Right lobe of liver (tissue), 4 donors: ENCODE data around the gene ZDHHC12.

Experiments
- POLR2A ChIP-seq: fragments of 450-650 bp; IDR thresholded peaks from one replicate; pipeline ENCODE4 v1.6.1; 2017; ENCODE audit warnings: antibody characterized with exemption, mild to moderate bottlenecking
- TF ChIP-seq, protein P1 (sequence below), 4 donors: fragments of 200-600 bp in 3 of 4; fragments of 450-650 bp in 1 of 4; IDR thresholded peaks; one replicate each; pipeline versions ENCODE4 v1.5.1 to v1.8.0; 2016 to 2022; ENCODE audit warnings: antibody characterized with exemption in 4 of 4, mild to moderate bottlenecking in 2 of 4
- donor health status: DM: no; HTN: no; CAD: no.
- donor health status: DM: no; HTN: no; CAD: no.
- donor health status: DM: no; HTN: yes; CAD: no.

DNA sequence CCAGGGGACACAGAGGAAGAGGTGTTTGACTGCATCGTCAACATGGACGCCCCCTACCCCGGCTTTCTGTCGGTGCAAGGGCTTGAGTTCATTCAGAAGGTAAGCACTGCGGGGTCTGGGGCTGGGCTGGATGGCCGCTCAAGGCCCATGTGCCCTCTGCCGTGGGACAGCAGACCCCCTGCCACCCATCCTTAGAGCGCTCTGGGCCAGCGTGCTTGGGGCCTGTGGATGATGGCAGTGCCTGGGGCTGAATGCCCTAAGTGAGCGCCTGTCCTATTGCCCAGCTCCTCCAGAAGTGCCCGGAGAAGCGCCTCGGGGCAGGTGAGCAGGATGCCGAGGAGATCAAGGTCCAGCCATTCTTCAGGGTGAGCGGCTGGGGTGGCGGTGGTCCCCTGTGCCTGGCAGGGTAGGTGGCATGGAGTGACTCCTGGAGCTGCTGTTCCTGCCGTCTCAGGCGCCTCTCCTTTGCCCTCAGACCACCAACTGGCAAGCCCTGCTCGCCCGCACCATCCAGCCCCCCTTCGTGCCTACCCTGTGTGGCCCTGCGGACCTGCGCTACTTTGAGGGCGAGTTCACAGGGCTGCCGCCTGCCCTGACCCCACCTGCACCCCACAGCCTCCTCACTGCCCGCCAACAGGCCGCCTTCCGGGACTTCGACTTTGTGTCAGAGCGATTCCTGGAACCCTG, 3.9 kb downstream of the ZDHHC12 start:
- TF ChIP-seq, protein P1, sequence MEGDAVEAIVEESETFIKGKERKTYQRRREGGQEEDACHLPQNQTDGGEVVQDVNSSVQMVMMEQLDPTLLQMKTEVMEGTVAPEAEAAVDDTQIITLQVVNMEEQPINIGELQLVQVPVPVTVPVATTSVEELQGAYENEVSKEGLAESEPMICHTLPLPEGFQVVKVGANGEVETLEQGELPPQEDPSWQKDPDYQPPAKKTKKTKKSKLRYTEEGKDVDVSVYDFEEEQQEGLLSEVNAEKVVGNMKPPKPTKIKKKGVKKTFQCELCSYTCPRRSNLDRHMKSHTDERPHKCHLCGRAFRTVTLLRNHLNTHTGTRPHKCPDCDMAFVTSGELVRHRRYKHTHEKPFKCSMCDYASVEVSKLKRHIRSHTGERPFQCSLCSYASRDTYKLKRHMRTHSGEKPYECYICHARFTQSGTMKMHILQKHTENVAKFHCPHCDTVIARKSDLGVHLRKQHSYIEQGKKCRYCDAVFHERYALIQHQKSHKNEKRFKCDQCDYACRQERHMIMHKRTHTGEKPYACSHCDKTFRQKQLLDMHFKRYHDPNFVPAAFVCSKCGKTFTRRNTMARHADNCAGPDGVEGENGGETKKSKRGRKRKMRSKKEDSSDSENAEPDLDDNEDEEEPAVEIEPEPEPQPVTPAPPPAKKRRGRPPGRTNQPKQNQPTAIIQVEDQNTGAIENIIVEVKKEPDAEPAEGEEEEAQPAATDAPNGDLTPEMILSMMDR (IDR thresholded peaks at IDR 0.05), result no peak
- TF ChIP-seq POLR2A, result no peak
